HG03354 (cell line): ENCODE data around the gene R3HCC1L.
"Not testable (repeated sequence)": the region's sequence is repeated elsewhere in the genome, so short reads cannot be mapped to it uniquely, and the experiment has no call there.

ENCODE experiments used
- ATAC-seq: cut with Tn5 transposase; IDR thresholded peaks from one replicate; pipeline ENCODE4 v1.9.1; 2021; ENCODE audit warnings: mild to moderate bottlenecking; ENCODE audit not compliant: unreplicated experiment, poor library complexity, severe bottlenecking

R3HCC1L gene

DNA sequence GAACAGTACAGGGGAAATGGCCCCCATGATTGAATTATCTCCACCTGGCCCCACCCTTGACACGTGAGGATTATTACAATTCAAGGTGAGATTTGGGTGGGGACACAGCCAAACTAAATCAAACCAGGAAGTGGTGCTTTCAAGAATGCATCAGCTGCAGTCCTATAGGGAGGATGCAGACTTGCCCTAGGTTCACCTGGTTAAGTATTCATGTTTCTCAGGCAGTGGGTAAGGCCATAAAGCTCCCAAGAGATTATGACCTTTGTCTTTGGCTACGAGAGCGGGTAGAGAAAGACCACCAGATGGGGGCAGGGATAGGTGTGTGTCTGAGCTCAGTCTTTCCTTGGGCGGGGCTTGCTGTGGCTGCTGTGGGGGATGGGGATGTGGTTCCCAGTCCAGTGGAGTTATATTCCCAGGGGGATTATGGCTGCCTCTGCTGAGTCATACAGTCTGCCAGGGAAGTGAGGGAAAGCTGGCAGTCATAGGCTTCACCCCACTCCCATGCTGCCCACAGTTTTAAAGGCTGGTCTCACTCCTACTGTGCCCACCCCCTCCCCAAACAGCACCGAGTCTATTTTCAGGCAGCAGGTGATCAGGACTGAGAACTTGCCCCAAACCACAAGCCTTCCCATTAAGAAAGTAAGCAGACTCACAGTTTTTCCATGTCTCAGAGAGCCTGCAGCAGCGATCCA is 8.4 kb upstream of the R3HCC1L start:
- no peak for ATAC-seq

DNA sequence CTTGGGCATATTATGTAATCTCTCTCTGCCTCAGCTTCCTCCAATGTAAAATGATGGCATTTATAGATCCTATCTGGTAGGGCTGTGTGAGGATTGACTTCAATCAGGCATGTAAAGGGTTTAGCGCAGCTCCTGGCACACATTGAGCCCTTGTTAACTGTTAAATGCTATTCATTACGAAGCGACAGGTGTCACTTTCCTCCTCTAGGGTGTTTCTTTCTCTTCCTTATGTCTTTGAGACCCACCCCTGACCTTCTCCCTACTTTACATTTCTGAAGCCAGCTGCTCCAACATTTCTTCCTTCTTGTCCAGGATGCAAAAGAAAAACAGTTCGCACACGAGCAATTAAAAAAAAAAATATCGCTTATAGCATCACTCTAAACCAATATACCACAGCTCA is 5.7 kb upstream of the R3HCC1L start:
- ATAC-seq, result no peak

DNA sequence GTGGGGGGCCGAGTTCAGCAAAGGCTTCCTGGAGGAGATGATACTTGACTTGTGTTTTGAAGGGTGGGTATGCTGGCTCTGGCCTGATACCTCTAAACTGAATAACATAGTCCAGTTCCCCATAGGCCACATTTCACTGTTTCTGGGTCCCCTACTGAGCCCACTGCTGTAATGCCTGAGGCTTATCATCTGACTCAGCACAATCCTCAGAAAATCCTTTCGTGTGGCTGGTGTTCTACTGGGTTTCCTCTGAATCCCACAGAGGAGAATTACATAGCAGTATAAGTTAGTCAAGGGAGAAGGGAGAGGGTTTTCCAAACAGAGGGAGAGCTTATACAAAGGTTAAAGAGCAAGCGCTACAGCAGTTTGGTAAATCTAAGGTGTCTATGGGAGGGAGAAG is 2.8 kb upstream of the R3HCC1L start:
- ATAC-seq, result no peak

DNA sequence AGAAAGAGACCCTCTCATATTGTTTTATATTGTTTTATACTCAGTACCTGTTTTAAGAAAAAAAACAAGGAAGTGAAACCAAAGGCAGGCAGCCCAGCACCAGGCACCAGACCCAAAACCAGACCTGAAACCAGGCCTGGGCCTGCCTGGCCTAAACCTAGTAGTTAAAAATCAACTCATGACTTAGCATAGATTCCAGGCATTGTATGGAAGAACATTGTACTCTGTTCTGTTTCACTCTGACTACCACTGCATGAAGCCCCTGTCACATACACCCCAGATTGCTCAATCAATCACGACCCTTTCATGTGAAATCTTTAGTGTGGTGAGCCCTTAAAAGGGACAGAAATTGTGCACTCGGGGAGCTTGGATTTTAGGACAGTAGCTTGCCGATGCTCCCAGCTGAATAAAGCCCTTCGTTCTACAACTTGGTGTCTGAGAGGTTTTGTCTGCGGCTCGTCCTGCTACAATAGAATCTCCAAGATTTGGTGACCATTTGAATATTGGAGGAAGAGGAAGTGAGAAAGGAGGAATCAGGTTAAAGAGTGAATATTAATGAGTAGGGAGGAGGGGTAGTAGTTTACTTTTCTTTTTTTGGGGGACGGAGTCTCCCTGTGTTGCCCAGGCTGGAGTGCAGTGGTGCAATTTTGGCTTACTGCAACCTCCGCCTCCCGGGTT is 1.2 kb upstream of the R3HCC1L start:
- ATAC-seq, result peak; percentile 59

DNA sequence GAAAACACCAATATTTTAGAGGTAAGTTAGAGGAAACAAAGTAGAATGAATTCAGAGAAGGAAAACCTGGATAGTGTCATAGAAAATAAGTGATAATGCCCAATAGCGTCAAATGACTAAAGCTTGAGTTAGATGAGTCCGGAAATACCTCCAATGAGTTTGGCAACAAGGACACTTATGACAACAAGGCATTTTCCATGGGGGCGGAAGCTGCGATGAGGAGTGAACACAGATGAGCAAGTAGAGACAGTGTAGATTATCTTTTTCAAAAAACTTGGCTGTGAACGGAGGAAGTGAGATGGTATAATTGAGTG is 383 bp upstream of the R3HCC1L start:
- no peak for ATAC-seq

DNA sequence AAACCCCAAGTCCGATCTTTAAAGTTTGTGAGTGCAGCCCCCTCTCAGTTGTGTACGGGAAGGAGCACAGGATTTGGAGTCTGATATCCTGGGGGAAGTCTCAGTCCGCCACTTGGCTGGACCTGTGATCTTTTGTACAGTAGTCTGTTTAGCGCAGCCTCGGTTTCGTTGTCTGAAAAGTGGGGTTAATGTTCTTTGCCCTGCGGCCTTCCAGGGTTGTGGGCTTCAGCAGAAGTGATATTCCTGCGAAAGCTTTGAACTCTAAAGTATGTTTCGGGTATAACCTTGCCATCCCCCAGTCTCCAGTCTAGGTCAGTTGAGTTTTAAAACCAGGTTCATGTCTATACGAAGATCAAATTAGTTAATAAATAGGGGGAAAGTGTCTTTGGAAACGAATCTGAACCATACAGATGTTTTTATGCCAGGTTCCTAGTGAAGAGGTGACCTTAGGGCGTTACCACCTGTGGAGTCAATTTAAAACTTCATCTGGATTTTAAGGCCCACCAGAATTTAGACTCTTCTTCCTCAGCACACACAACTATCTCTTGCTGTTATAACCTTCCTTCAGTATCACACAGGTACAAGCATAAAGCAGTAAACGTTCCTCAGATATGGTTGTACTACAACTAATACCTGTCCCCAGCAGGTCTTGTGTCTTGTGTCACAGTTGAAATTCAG is 904 bp downstream of the R3HCC1L start:
- ATAC-seq, result no peak

DNA sequence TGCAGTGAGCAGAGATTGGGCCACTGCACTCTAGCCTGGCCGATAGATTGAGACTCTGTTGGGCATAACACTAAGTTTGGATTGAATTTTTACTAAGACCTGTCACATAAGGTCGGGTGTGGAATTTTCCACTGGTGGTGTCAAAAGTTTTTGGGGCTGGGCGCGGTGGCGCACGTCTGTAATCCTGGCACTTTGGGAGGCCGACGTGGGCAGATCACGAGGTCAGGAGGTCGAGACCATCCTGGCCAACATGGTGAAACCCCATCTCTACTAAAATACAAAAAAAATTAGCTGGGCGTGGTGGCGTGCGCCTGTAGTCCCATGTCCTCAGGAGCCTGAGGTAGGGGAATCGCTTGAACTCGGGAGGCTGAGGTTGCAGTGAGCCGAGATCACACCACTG is 2.3 kb downstream of the R3HCC1L start:
- not testable (repeated sequence) for ATAC-seq

DNA sequence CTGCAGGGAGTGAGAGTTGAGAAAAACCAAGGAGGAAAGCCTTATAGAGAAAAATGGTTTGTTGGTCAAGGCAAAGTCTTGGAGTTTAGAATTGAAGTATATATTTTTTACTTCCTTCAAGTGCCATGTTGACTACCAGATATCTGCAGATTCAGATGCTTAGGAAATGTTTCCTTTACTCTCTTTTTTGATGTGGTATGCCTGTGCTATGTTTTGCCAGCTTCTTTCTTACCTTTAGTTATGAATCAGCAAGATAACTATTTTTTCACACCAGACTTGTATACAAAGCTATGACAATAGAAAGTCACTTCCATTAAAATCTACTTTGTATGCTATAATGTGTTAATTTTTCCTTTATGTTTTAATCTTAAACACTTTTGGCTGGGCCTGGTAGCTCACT is 3.6 kb downstream of the R3HCC1L start:
- ATAC-seq, result no peak

DNA sequence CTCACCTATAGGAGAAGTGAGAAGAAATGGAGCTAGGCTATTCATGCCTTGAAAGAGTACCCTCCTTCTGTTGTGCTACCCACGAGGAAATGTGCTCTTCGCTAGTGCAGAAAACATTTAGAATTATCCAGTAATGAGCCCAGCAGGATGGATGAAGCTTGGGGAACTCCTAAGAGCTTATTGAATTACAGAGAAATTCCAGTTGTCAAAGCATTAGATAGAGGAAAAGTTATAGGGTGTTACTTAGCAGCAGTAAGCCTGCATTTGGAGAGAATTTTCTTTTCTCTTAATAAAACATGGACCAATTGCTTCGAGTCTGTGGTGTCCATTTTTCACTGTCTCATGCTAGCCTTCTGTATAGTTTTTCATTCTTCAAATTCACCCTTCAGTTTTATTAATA is 5.0 kb downstream of the R3HCC1L start:
- no peak for ATAC-seq

DNA sequence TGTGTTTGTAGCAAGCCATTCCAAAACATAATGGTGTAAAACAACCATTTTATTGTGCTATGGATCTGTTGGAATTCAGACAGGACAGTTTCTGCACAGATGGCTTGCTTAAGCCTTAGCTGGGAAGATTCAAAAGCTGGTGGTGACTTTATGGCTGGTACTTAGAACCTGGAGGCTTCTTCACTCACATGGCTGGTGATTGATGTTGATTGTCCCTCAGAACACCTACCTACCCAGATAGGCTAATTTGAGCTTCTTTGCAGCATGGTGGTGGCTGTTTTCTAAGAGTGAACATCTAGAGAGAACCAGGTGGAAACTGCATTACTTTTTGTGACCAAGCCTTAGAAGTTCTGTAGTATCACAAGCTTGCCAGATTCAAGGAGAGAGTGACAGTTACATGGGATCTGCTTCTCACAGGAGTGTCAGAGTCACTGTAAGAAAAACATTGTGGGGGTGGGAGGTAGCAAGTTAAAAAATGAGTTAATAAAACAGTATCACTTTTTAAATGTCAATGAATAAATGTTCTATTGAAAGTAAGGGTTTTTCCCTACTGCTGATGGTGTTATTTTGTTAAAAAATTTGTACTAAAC is 7.1 kb downstream of the R3HCC1L start:
- ATAC-seq, result no peak

DNA sequence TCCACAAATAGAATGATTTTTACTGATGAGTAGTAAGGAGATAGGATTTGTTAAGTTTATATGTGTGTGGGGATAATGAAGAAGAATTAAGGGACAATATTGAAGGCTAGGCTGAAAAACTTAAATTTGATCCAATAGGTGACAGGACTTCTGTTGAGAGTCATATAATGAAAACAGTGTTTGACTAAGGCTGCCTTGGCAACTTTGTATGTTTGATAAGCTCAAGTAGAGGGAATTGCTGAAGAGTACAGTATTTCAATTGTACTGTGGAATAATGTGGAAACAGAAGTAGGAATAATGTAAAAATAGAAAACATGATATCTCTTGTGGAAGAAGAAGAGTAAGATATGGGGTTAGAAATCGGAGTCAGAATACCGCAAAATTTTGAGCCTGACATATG is 10.5 kb downstream of the R3HCC1L start:
- no peak for ATAC-seq

DNA sequence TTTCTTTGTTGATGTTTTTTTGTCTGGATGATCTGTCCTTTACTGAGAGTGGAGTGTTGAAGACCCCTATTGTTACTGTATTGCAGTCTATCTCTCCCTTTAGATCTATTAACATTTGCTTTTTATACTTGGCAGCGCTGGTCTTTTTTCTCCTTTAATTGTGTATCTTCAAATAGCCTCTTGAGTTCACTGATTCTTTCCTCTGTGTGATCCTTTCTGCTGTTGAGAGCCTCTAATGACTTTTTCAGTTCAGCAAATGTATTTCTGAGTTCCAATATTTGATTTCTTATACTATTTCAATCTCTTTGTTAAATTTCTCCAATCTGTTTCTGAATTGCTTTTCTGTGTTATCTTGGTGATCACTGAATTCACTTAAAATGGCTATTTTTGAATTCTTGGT is 15.4 kb downstream of the R3HCC1L start:
- no peak for ATAC-seq

DNA sequence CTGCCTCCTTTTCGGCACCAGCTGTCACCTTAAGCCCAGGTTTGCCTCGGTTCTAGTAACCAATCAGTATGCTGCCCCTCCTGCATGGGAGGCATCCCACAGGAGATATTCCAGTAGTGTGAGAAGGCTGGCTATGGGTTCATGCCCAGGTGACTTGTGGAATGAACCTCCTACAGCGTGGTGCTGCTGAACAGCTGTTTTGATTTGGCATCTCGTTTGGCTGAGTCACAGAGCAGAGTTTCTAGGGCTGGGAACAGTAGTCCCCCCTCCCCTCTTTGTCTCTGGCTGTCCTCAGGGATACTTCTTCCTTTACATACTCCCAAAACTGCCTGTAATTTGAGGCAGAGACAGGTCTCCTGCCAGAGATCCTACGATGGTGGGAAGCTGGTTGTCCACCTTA is 16.1 kb downstream of the R3HCC1L start:
- ATAC-seq, result no peak

DNA sequence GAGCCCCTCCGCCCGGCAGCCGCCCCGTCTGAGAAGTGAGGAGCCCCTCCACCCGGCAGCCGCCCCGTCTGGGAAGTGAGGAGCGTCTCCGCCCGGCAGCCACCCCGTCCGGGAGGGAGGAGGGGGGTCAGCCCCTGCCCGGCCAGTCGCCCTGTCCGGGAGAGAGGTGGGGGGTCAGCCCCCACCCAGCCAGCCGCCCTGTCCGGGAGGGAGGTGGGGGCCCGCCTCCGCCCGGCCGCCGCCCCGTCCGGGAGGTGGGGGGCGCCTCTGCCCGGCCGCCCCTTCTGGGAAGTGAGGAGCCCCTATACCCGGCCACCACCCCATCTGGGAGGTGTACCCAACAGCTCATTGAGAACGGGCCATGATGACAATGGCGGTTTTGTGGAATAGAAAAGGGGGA is 18.3 kb downstream of the R3HCC1L start:
- ATAC-seq, result not testable (repeated sequence)

DNA sequence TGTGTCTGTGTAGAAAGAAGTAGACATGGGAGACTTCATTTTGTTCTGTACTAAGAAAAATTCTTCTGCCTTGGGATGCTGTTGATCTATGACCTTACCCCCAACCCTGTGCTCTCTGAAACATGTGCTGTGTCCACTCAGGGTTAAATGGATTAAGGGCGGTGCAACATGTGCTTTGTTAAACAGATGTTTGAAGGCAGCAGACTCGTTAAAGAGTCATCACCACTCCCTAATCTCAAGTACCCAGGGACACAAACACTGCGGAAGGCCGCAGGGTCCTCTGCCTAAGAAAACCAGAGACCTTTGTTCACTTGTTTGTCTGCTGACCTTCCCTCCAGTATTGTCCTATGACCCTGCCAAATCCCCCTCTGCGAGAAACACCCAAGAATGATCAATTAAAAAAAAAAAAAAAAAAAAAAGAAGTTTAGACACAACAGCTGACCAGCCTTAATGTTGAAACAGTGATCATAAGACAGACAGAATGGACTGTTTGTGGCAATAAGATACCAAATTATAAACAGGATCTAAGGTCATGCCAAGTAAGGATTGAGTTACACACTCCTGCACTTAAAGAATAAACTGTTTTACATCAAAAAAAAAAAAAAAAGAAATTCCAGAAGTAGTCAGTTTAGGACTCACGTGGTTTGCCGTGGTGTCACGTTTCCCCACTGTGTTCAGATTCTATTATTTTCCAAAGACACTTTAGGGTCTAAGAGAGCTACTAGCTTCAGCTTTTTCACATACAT is 18.9 kb downstream of the R3HCC1L start:
- ATAC-seq, result not testable (repeated sequence)

DNA sequence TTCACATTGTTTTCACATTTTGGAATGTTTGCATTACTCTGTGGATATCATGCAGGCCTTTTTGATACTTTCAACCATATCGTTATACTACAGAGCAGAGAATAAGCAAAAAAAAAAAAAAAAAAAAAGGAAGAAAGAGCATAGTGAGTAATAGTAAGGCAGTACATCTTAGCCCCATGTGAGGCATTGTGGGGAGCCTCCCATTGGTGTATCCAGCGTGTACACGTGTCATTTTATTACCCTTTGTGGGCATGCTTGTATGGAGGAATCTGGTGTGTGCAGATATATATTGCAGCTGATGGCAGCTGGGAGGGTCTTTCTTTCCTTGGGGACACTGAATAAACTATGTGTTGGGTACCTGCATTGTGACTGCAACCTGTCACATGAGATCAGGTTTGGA is 19.6 kb downstream of the R3HCC1L start:
- no peak for ATAC-seq

DNA sequence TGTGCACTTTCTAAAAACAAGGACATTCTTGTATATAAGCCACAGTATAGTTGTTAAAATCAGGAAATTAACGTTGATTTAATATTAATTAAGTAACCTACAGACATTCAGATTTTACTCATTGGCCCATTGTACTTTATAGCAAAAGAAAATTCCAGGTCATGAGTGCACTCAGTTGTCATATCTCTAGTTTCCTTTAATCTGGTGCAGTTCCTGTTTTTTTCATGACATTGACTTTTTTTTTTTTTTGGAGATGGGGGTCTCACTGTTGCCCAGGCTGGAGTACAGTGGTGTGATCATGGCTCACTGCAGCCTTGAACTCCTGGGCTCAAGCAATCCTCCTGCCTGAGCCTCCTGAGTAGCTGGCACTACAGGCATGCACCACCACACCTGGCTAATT is 24.1 kb downstream of the R3HCC1L start:
- no peak for ATAC-seq

DNA sequence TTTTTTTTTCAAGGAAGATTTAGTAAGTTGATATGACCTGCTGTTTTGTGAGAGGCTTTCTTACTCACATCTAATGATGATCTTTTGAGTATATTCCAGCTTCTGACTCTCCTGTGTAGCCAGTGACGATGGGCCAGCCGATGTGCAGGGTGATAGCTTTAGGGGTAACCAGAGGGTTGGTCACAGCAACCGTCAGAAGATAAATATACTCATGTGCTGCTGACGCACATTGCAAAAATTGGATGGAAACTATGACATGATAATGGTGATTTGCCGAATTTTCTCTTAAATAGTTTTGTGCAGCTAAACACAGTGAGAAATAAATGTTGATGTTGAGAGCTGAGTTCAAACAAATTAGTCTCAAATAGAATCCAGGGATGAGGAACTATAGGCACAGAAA is 29.5 kb downstream of the R3HCC1L start:
- no peak for ATAC-seq

DNA sequence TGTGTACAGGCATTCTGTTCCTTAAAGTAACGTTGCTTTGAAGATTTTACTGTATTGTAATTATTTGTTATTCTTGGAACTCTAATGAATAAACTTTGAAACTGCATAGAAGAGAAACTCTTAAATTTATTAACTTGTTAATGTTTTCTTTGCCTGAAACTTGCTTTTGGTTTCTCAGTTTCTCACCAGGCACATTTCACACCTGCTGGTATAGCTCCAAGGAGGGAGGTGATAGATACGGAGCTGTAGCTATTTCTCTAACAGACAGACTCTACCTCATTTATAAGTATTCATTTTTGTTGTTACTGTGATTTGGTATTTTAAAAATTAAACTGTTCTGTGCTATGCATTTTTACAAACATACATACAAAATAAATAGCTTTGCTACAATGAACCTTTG is 32.7 kb downstream of the R3HCC1L start:
- ATAC-seq, result peak; percentile 67

DNA sequence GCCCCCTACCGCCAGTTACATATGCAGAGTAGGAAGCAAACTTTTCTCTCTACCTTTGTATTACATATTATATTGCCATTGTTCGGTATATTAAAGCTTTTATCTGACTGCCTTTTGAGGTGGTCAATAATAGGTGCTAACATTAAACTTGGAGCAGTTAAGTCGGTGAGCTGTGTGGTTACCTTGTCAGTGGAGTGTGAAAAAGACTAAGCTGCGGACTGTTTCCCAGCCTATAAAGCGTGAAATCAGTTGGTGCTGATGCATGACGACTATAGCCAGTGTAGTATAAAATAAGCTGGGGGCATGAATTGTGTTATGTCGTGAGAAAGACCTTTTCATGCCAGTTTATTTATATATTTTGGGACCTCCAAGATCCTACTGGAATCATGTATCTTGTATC is 33.7 kb downstream of the R3HCC1L start:
- ATAC-seq, result peak; percentile 56
